Liver (tissue), 9 donors: Measurements from ENCODE around the gene CCNC. TPM values are rescaled to one million over a fixed set of nuclear protein-coding genes. Genes with fewer than 3 reads are reported as not detected.
A peak's percentile ranks its signal among the peaks of the same experiment; 100 is the strongest.

Experiments used
- DNase-seq: peaks from one replicate; pipeline ENCODE4 v3.0.0-alpha.2; 2017; ENCODE audit warnings: low spot score
- H3K27ac ChIP-seq, 2 donors: one replicate each; pipeline ENCODE4 v1.7.0; 2013; ENCODE audit warnings: inconsistent platforms in 2 of 2, low read length in 2 of 2, control low read depth in 1 of 2, low read depth in 1 of 2, mild to moderate bottlenecking in 1 of 2
- H3K27me3 ChIP-seq, 4 donors: one replicate each; pipeline versions ENCODE4 v1.6.1 to v1.7.0; 2013; ENCODE audit warnings: low read length in 3 of 4, inconsistent platforms in 1 of 4, mild to moderate bottlenecking in 1 of 4, moderate library complexity in 1 of 4; ENCODE audit not compliant: control insufficient read depth in 4 of 4, insufficient read depth in 4 of 4
- H3K36me3 ChIP-seq, 4 donors: one replicate each; pipeline versions ENCODE4 v1.6.1 to v1.7.0; 2013; ENCODE audit warnings: low read length in 3 of 4, mild to moderate bottlenecking in 3 of 4, low read depth in 1 of 4, moderate library complexity in 1 of 4; ENCODE audit not compliant: control insufficient read depth in 4 of 4, insufficient read depth in 3 of 4
- H3K4me1 ChIP-seq, 4 donors: one replicate each; pipeline versions ENCODE4 v1.6.1 to v1.7.0; 2013; ENCODE audit warnings: low read length in 3 of 4, mild to moderate bottlenecking in 3 of 4, moderate library complexity in 1 of 4; ENCODE audit not compliant: control insufficient read depth in 4 of 4, insufficient read depth in 4 of 4
- H3K4me3 ChIP-seq, 3 donors: one replicate each; pipeline versions ENCODE4 v1.6.1 to v1.7.0; 2013; ENCODE audit warnings: low read length in 3 of 3, control low read depth in 1 of 3, low read depth in 1 of 3, mild to moderate bottlenecking in 1 of 3
- H3K9ac ChIP-seq, 2 donors: one replicate each; pipeline ENCODE4 v1.7.0; 2013; ENCODE audit warnings: low read length in 2 of 2, mild to moderate bottlenecking in 2 of 2, moderate library complexity in 2 of 2, control low read depth in 1 of 2, low read depth in 1 of 2
- H3K9me3 ChIP-seq, 4 donors: one replicate each; pipeline versions ENCODE4 v1.6.1 to v1.7.0; 2013; ENCODE audit warnings: low read length in 3 of 4; ENCODE audit not compliant: control insufficient read depth in 4 of 4
- ATF3 ChIP-seq: IDR thresholded peaks from 2 replicates; pipeline ENCODE4 v1.6.1; 2016; ENCODE audit warnings: antibody characterized with exemption
- CTCF ChIP-seq: fragments of 150-350 bp; IDR thresholded peaks from 2 replicates; pipeline ENCODE4 v1.5.1; 2017; ENCODE audit warnings: improper control_type of control experiment, low read depth, low read length; ENCODE audit not compliant: missing input control
- EGR1 ChIP-seq, 2 donors: IDR thresholded peaks; 2 replicates each; pipeline ENCODE4 v1.6.1; 2016 to 2018; ENCODE audit warnings: antibody characterized with exemption in 2 of 2, low read depth in 2 of 2
- FOXA1 ChIP-seq: IDR thresholded peaks from 2 replicates; pipeline ENCODE4 v1.6.1; 2016; ENCODE audit warnings: antibody characterized with exemption
- FOXA2 ChIP-seq: IDR thresholded peaks from 2 replicates; pipeline ENCODE4 v1.6.1; 2016; ENCODE audit warnings: antibody characterized with exemption
- GABPA ChIP-seq, 2 donors: IDR thresholded peaks in 1 of 2; conservative IDR thresholded peaks in 1 of 2; 2 replicates each; pipeline ENCODE4 v1.6.1; 2016; ENCODE audit warnings: antibody characterized with exemption in 2 of 2, mild to moderate bottlenecking in 1 of 2, moderate library complexity in 1 of 2
- HNF4A ChIP-seq, 2 donors: conservative IDR thresholded peaks; 2 replicates each; pipeline ENCODE4 v1.6.1; 2016; ENCODE audit warnings: antibody characterized with exemption in 2 of 2, mild to moderate bottlenecking in 2 of 2
- JUND ChIP-seq, 2 donors: IDR thresholded peaks; 2 replicates each; pipeline ENCODE4 v1.6.1; 2016; ENCODE audit warnings: antibody characterized with exemption in 2 of 2
- MAX ChIP-seq: IDR thresholded peaks from 2 replicates; pipeline ENCODE4 v1.6.1; 2016; ENCODE audit warnings: antibody characterized with exemption
- RAD21 ChIP-seq, 2 donors: IDR thresholded peaks; 2 replicates each; pipeline ENCODE4 v1.6.1; 2016; ENCODE audit warnings: antibody characterized with exemption in 2 of 2, mild to moderate bottlenecking in 2 of 2
- REST ChIP-seq: IDR thresholded peaks from 2 replicates; pipeline ENCODE4 v1.6.1; 2016; ENCODE audit warnings: antibody characterized with exemption, mild to moderate bottlenecking
- RXRA ChIP-seq, 2 donors: IDR thresholded peaks; 2 replicates each; pipeline ENCODE4 v1.6.1; 2017 to 2018; ENCODE audit warnings: antibody characterized with exemption in 2 of 2, mild to moderate bottlenecking in 1 of 2
- SP1 ChIP-seq: IDR thresholded peaks from 2 replicates; pipeline ENCODE4 v1.6.1; 2018; ENCODE audit warnings: antibody characterized with exemption, mild to moderate bottlenecking
- TAF1 ChIP-seq: conservative IDR thresholded peaks from 2 replicates; pipeline ENCODE4 v1.6.1; 2016; ENCODE audit warnings: antibody characterized with exemption, mild to moderate bottlenecking
- YY1 ChIP-seq: IDR thresholded peaks from 2 replicates; pipeline ENCODE4 v1.6.1; 2016; ENCODE audit warnings: antibody characterized with exemption, mild to moderate bottlenecking
- ZBTB33 ChIP-seq: IDR thresholded peaks from 2 replicates; pipeline ENCODE4 v1.6.1; 2016; ENCODE audit warnings: antibody characterized with exemption
- whole genome bisulfite sequencing: extraction: QIAGEN DNeasy Blood & Tissue Kit; methylation state at CpG from one replicate; pipeline ENCODE4 v1.1.7; 2013; 5-methylcytosine and 5-hydroxymethylcytosine counted together
- polyA plus RNA-seq, 2 donors: library from polyadenylated mRNA; stranded (reverse) in 1 of 2; unstranded in 1 of 2; fragments of 200-250 nt in 1 of 2; fragments of >200 nt in 1 of 2; fragmentation: Nextera tagmentation in 1 of 2; extraction: Ambion mirVana in 1 of 2; gene quantifications; one replicate each; pipeline versions ENCODE4 v1.2.1 to v1.2.3, GENCODE V29; 2013 to 2015
- total RNA-seq, 2 donors: library from RNA; depleted of rRNA; stranded (reverse); fragments of >200 nt; gene quantifications; one replicate each; pipeline ENCODE4 v1.2.3, GENCODE V29; 2014
- donor health status: healthy.
- donor health status: healthy.
- donor health status: healthy.
- donor health status: healthy.
- donor health status: healthy.

CCNC gene
- total and polyA plus RNA-seq, 4 donors: 32.9 to 80.7 (median 47.8) TPM

- WGBS: under 1% methylated on average over 47 of the region's 47 CpGs
- Histone ChIP-seq H3K27ac (peak overlapping the region; percentile 81 to 82), H3K4me1 (peaks cover 3 to 6% (median 3%) of the 10 kb centered on the region in 4 donors), H3K36me3 (no peaks in the 10 kb centered on the region), H3K27me3 (no peaks in the 10 kb centered on the region), H3K9ac (peak overlapping the region; percentile 82 to 93), H3K9me3 (no peaks in the 10 kb centered on the region), H3K4me3 (peak overlapping the region; percentile 68 to 100 (median 100))
- DNase-seq: peak; percentile 84
- TF ChIP-seq ZBTB33 (peak; percentile 18), FOXA2 (no peak), RAD21 (IDR thresholded peaks at IDR 0.05) (peak; percentile 66 to 72), GABPA (IDR thresholded peaks at IDR 0.05 in 1 of 2, conservative IDR thresholded peaks at IDR 0.05 in 1 of 2) (peak in 1 of 2 donors; percentile 75), TAF1 (peak; percentile 86), MAX (no peak), REST (peak; percentile 58), RXRA (IDR thresholded peaks at IDR 0.05) (peak; percentile 13 to 16), SP1 (peak; percentile 33), YY1 (peak; percentile 96), HNF4A (conservative IDR thresholded peaks at IDR 0.05) (no peak), CTCF (peak; percentile 79)
Observed at GRCh38 chr6:99520855-99521632, 47.4 kb downstream of the CCNC start.

GRCh38 chr6:99519446-99519845, 49.0 kb downstream of the CCNC start:
- Histone ChIP-seq H3K9me3 (no peaks in the 10 kb centered on the region), H3K27ac (no peak overlapping the region), H3K4me3 (no peak overlapping the region), H3K27me3 (no peaks in the 10 kb centered on the region), H3K9ac (no peak overlapping the region), H3K4me1 (peaks cover 3 to 10% (median 7%) of the 10 kb centered on the region in 4 donors), H3K36me3 (no peaks in the 10 kb centered on the region)
- DNase-seq: no peak
- WGBS: 87% methylated on average over 1 of the region's 1 CpG
- no peak for TF ChIP-seq RAD21 (IDR thresholded peaks at IDR 0.05)
- no peak for TF ChIP-seq HNF4A (conservative IDR thresholded peaks at IDR 0.05)
- TF ChIP-seq FOXA2: no peak
- no peak for TF ChIP-seq TAF1
- no peak for TF ChIP-seq JUND (IDR thresholded peaks at IDR 0.05)
- no peak for TF ChIP-seq REST
- TF ChIP-seq FOXA1: no peak
- TF ChIP-seq EGR1 (IDR thresholded peaks at IDR 0.05; ENCODE audit: low read depth in 2 of 2): no peak
- TF ChIP-seq GABPA (IDR thresholded peaks at IDR 0.05 in 1 of 2, conservative IDR thresholded peaks at IDR 0.05 in 1 of 2): no peak
- TF ChIP-seq CTCF: no peak
- no peak for TF ChIP-seq ATF3
